ENCODE data around the gene DSG1. TPM values are rescaled to one million over a fixed set of nuclear protein-coding genes. Genes with fewer than 3 reads are reported as not detected.

DSG1 gene
- total RNA-seq, 1 donor from 2014 or later, result not detected

GRCh38 chr18:31376477-31376876 lies 58.5 kb downstream of the DSG1 start, which contains the start of gene DSG4:
TSS of gene DSG4 (plus strand) at chr18:31376777. CDS start at chr18:31376912, 135 bp downstream.
- H3K27ac ChIP-seq, result no peak within 1 kb of the TSS
- no peak within 1 kb of the TSS for H3K4me3 ChIP-seq
- no peak for TF ChIP-seq CTCF (IDR thresholded peaks at IDR 0.05)
- DNase-seq (no peak), ATAC-seq (no peak)
- H3K27me3 ChIP-seq, result no peaks in the 10 kb centered on the region
- no peaks in the 10 kb centered on the region for H3K9me3 ChIP-seq
- no peaks in the 10 kb centered on the region for H3K4me1 ChIP-seq
- intact Hi-C loops (cut with DNase I), result no loop called here
- no peaks in the 10 kb centered on the region for H3K36me3 ChIP-seq

GRCh38 chr18:31380912-31381311 lies 63.0 kb downstream of the DSG1 start:
- Histone ChIP-seq H3K4me3 (no peak overlapping the region), H3K27me3 (no peaks in the 10 kb centered on the region), H3K27ac (no peak overlapping the region), H3K9me3 (no peaks in the 10 kb centered on the region), H3K36me3 (no peaks in the 10 kb centered on the region), H3K4me1 (no peaks in the 10 kb centered on the region)
- ATAC-seq, result no peak
- no peak for DNase-seq
- intact Hi-C loops (cut with DNase I), result no loop called here
- TF ChIP-seq CTCF (IDR thresholded peaks at IDR 0.05), result no peak

GRCh38 chr18:31382107-31382506 lies 64.1 kb downstream of the DSG1 start:
- H3K4me1 ChIP-seq, result no peaks in the 10 kb centered on the region
- no peak overlapping the region for H3K4me3 ChIP-seq
- intact Hi-C loops (cut with DNase I), result no loop called here
- DNase-seq (no peak), ATAC-seq (no peak)
- no peak for TF ChIP-seq CTCF (IDR thresholded peaks at IDR 0.05)
- no peak overlapping the region for H3K27ac ChIP-seq
- H3K9me3 ChIP-seq, result no peaks in the 10 kb centered on the region
- no peaks in the 10 kb centered on the region for H3K27me3 ChIP-seq
- H3K36me3 ChIP-seq, result no peaks in the 10 kb centered on the region

- no peak for TF ChIP-seq CTCF (IDR thresholded peaks at IDR 0.05)
- no peak overlapping the region for H3K4me3 ChIP-seq
- intact Hi-C loops (cut with DNase I), result no loop called here
- no peaks in the 10 kb centered on the region for H3K4me1 ChIP-seq
- ATAC-seq (no peak), DNase-seq (no peak)
- no peaks in the 10 kb centered on the region for H3K27me3 ChIP-seq
- H3K27ac ChIP-seq, result no peak overlapping the region
- H3K36me3 ChIP-seq, result no peaks in the 10 kb centered on the region
- no peaks in the 10 kb centered on the region for H3K9me3 ChIP-seq
Measured at GRCh38 chr18:31386741-31387140, 68.8 kb downstream of the DSG1 start.

GRCh38 chr18:31393286-31393685 lies 75.3 kb downstream of the DSG1 start:
- Histone ChIP-seq H3K4me3 (no peak overlapping the region), H3K36me3 (no peaks in the 10 kb centered on the region), H3K4me1 (peaks cover 7% of the 10 kb centered on the region), H3K27me3 (no peaks in the 10 kb centered on the region), H3K27ac (no peak overlapping the region), H3K9me3 (no peaks in the 10 kb centered on the region)
- DNase-seq (no peak), ATAC-seq (no peak)
- no peak for TF ChIP-seq CTCF (IDR thresholded peaks at IDR 0.05)
- intact Hi-C loops (cut with DNase I), result no loop called here
